ENCODE results near the gene IPO4.

The IPO4 gene

GRCh38 chr14:24146978-24147760 is 41.4 kb downstream of the IPO4 start, which contains the start of gene RNF31:
Gene RNF31 (plus strand): TSS chr14:24147498. CDS start chr14:24147699, 201 bp downstream.
- peak within 1 kb of the TSS; percentile 75 for H3K4me3 ChIP-seq (ENCODE audit: severe bottlenecking)
- H3K9me3 ChIP-seq (ENCODE audit: severe bottlenecking): no peaks in the 10 kb centered on the region
- DNase-seq (ENCODE audit: low spot score): peak; percentile 100
- TF ChIP-seq CTCF (IDR thresholded peaks at IDR 0.05; ENCODE audit: poor library complexity, severe bottlenecking): no peak
- peak within 1 kb of the TSS; percentile 81 for H3K27ac ChIP-seq (ENCODE audit: poor library complexity, severe bottlenecking)
- peaks cover 8% of the 10 kb centered on the region for H3K4me1 ChIP-seq (ENCODE audit: insufficient read depth, poor library complexity, severe bottlenecking)
- H3K27me3 ChIP-seq (ENCODE audit: insufficient read depth, poor library complexity, severe bottlenecking): no peaks in the 10 kb centered on the region
- H3K36me3 ChIP-seq (ENCODE audit: low read depth): peaks cover 58% of the 10 kb centered on the region
- peak; percentile 85 for ATAC-seq (ENCODE audit: low read depth)

GRCh38 chr14:24146453-24146977 is 42.1 kb downstream of the IPO4 start, which contains the start of gene PSME2:
Gene PSME2 (minus strand): TSS chr14:24146610. CDS start chr14:24146581, 29 bp downstream.
- H3K36me3 ChIP-seq (ENCODE audit: low read depth): peaks cover 52% of the 10 kb centered on the region
- H3K9me3 ChIP-seq (ENCODE audit: severe bottlenecking): no peaks in the 10 kb centered on the region
- peaks cover 10% of the 10 kb centered on the region for H3K4me1 ChIP-seq (ENCODE audit: insufficient read depth, poor library complexity, severe bottlenecking)
- no peak for TF ChIP-seq CTCF (IDR thresholded peaks at IDR 0.05; ENCODE audit: poor library complexity, severe bottlenecking)
- ATAC-seq (ENCODE audit: low read depth) (peak; percentile 78), DNase-seq (ENCODE audit: low spot score) (peak; percentile 100)
- no peaks in the 10 kb centered on the region for H3K27me3 ChIP-seq (ENCODE audit: insufficient read depth, poor library complexity, severe bottlenecking)
- peak within 1 kb of the TSS; percentile 75 for H3K4me3 ChIP-seq (ENCODE audit: severe bottlenecking)
- H3K27ac ChIP-seq (ENCODE audit: poor library complexity, severe bottlenecking): peak within 1 kb of the TSS; percentile 81

GRCh38 chr14:24145690-24146452 is 42.7 kb downstream of the IPO4 start:
- ATAC-seq (ENCODE audit: low read depth) (peak; percentile 0; the same call in 1 of the 3 replicates), DNase-seq (ENCODE audit: low spot score) (no peak)
- Histone ChIP-seq H3K27ac (ENCODE audit: poor library complexity, severe bottlenecking) (peak overlapping the region; percentile 81), H3K36me3 (ENCODE audit: low read depth) (peaks cover 45% of the 10 kb centered on the region), H3K27me3 (ENCODE audit: insufficient read depth, poor library complexity, severe bottlenecking) (no peaks in the 10 kb centered on the region), H3K9me3 (ENCODE audit: severe bottlenecking) (no peaks in the 10 kb centered on the region), H3K4me1 (ENCODE audit: insufficient read depth, poor library complexity, severe bottlenecking) (peaks cover 10% of the 10 kb centered on the region), H3K4me3 (ENCODE audit: severe bottlenecking) (peak overlapping the region; percentile 75)
- no peak for TF ChIP-seq CTCF (IDR thresholded peaks at IDR 0.05; ENCODE audit: poor library complexity, severe bottlenecking)

GRCh38 chr14:24145219-24145618 is 43.4 kb downstream of the IPO4 start:
- DNase-seq (ENCODE audit: low spot score) (no peak), ATAC-seq (ENCODE audit: low read depth) (no peak)
- TF ChIP-seq CTCF (IDR thresholded peaks at IDR 0.05; ENCODE audit: poor library complexity, severe bottlenecking): no peak
- no peaks in the 10 kb centered on the region for H3K9me3 ChIP-seq (ENCODE audit: severe bottlenecking)
- no peaks in the 10 kb centered on the region for H3K27me3 ChIP-seq (ENCODE audit: insufficient read depth, poor library complexity, severe bottlenecking)
- peak overlapping the region; percentile 81 for H3K27ac ChIP-seq (ENCODE audit: poor library complexity, severe bottlenecking)
- peaks cover 39% of the 10 kb centered on the region for H3K36me3 ChIP-seq (ENCODE audit: low read depth)
- H3K4me3 ChIP-seq (ENCODE audit: severe bottlenecking): peak overlapping the region; percentile 75
- H3K4me1 ChIP-seq (ENCODE audit: insufficient read depth, poor library complexity, severe bottlenecking): peaks cover 10% of the 10 kb centered on the region

Data from RWPE2 (cell line).